HEK293 (cell line): ENCODE data around the gene HASPIN.

Experiments used
- CTCF ChIP-seq: fragments of 450-650 bp; formaldehyde crosslinking; IDR thresholded peaks from 2 replicates; pipeline ENCODE4 v1.5.1; 2016; ENCODE audit warnings: missing biosample characterization, missing genetic modification characterization
- PRDM1 ChIP-seq: fragments of 450-650 bp; formaldehyde crosslinking; IDR thresholded peaks from 2 replicates; pipeline ENCODE4; 2016; ENCODE audit warnings: missing biosample characterization, missing genetic modification characterization
- SP2 ChIP-seq: fragments of 450-650 bp; formaldehyde crosslinking; IDR thresholded peaks from 2 replicates; pipeline ENCODE4 v1.5.1; 2016; ENCODE audit warnings: missing biosample characterization, missing genetic modification characterization
- SP7 ChIP-seq: fragments of 450-650 bp; formaldehyde crosslinking; IDR thresholded peaks from 2 replicates; pipeline ENCODE4 v1.5.1; 2016; ENCODE audit warnings: missing biosample characterization, missing genetic modification characterization
- YY1 ChIP-seq: fragments of 450-650 bp; formaldehyde crosslinking; IDR thresholded peaks from 2 replicates; pipeline ENCODE4 v1.5.1; 2018; ENCODE audit warnings: missing biosample characterization, missing genetic modification characterization
- YY2 ChIP-seq: fragments of 450-650 bp; formaldehyde crosslinking; IDR thresholded peaks from 2 replicates; pipeline ENCODE4 v1.5.1; 2016; ENCODE audit warnings: missing biosample characterization, missing genetic modification characterization
- ZFP3 ChIP-seq: fragments of 450-650 bp; formaldehyde crosslinking; IDR thresholded peaks from 2 replicates; pipeline ENCODE4 v1.5.1; 2016; ENCODE audit warnings: low read depth, missing biosample characterization, missing genetic modification characterization
- ZFP37 ChIP-seq: fragments of 450-650 bp; formaldehyde crosslinking; IDR thresholded peaks from 2 replicates; pipeline ENCODE4 v1.5.1; 2016; ENCODE audit warnings: missing biosample characterization, missing genetic modification characterization
- ZNF140 ChIP-seq: fragments of 450-650 bp; formaldehyde crosslinking; IDR thresholded peaks from 2 replicates; pipeline ENCODE4 v1.5.1; 2016; ENCODE audit warnings: missing biosample characterization, missing genetic modification characterization
- ZNF223 ChIP-seq: fragments of 450-650 bp; formaldehyde crosslinking; IDR thresholded peaks from 2 replicates; pipeline ENCODE4 v1.5.1; 2016; ENCODE audit warnings: missing biosample characterization, missing genetic modification characterization
- ZNF24 ChIP-seq: fragments of 450-650 bp; formaldehyde crosslinking; IDR thresholded peaks from 2 replicates; pipeline ENCODE4 v1.5.1; 2016; ENCODE audit warnings: missing biosample characterization, missing genetic modification characterization
- ZNF335 ChIP-seq: fragments of 450-650 bp; formaldehyde crosslinking; conservative IDR thresholded peaks from 2 replicates; pipeline ENCODE4 v1.5.1; 2016; ENCODE audit warnings: missing biosample characterization, missing genetic modification characterization
- ZNF398 ChIP-seq: fragments of 450-650 bp; formaldehyde crosslinking; IDR thresholded peaks from 2 replicates; pipeline ENCODE4 v1.5.1; 2017; ENCODE audit warnings: missing biosample characterization, missing genetic modification characterization
- ZNF426 ChIP-seq: fragments of 450-650 bp; formaldehyde crosslinking; IDR thresholded peaks from 2 replicates; pipeline ENCODE4 v1.5.1; 2017; ENCODE audit warnings: missing biosample characterization, missing genetic modification characterization, mild to moderate bottlenecking, inconsistent platforms, moderate library complexity
- ZNF510 ChIP-seq: fragments of 450-650 bp; formaldehyde crosslinking; IDR thresholded peaks from 2 replicates; pipeline ENCODE4 v1.5.1; 2018; ENCODE audit warnings: mild to moderate bottlenecking, missing genetic modification characterization, missing biosample characterization; ENCODE audit not compliant: insufficient replicate concordance
- ZNF530 ChIP-seq: fragments of 450-650 bp; formaldehyde crosslinking; IDR thresholded peaks from 2 replicates; pipeline ENCODE4 v1.5.1; 2016; ENCODE audit warnings: low read depth, missing biosample characterization, missing genetic modification characterization
- ZNF677 ChIP-seq: fragments of 450-650 bp; IDR thresholded peaks from 2 replicates; pipeline ENCODE4 v1.5.0; 2018; ENCODE audit warnings: missing biosample characterization, mild to moderate bottlenecking, missing genetic modification characterization, moderate library complexity
- ZNF692 ChIP-seq: fragments of 450-650 bp; formaldehyde crosslinking; IDR thresholded peaks from 2 replicates; pipeline ENCODE4 v1.5.1; 2016; ENCODE audit warnings: missing biosample characterization, missing genetic modification characterization
- ZNF777 ChIP-seq: fragments of 450-650 bp; formaldehyde crosslinking; IDR thresholded peaks from 2 replicates; pipeline ENCODE4 v1.5.1; 2017; ENCODE audit warnings: missing biosample characterization, missing genetic modification characterization, borderline replicate concordance
- ZNF792 ChIP-seq: fragments of 450-650 bp; formaldehyde crosslinking; IDR thresholded peaks from 2 replicates; pipeline ENCODE4 v1.5.1; 2016; ENCODE audit warnings: missing biosample characterization, missing genetic modification characterization
- ZNF843 ChIP-seq: fragments of 450-650 bp; formaldehyde crosslinking; IDR thresholded peaks from 2 replicates; pipeline ENCODE4 v1.5.1; 2016; ENCODE audit warnings: missing biosample characterization, missing genetic modification characterization
- ZSCAN30 ChIP-seq: fragments of 450-650 bp; IDR thresholded peaks from 2 replicates; pipeline ENCODE4 v1.5.1; 2018; ENCODE audit warnings: missing biosample characterization, mild to moderate bottlenecking, missing genetic modification characterization, moderate library complexity
- TF ChIP-seq, protein P1 (sequence below): fragments of 450-650 bp; formaldehyde crosslinking; IDR thresholded peaks from 2 replicates; pipeline ENCODE4 v1.5.1; 2016; ENCODE audit warnings: missing biosample characterization, missing genetic modification characterization
- TF ChIP-seq, protein P2 (sequence below): fragments of 450-650 bp; formaldehyde crosslinking; IDR thresholded peaks from 2 replicates; pipeline ENCODE4 v1.5.1; 2017; ENCODE audit warnings: missing biosample characterization, missing genetic modification characterization
- TF ChIP-seq, protein P3 (sequence below): fragments of 450-650 bp; formaldehyde crosslinking; IDR thresholded peaks from 2 replicates; pipeline ENCODE4 v1.5.1; 2016; ENCODE audit warnings: missing biosample characterization, missing genetic modification characterization
- TF ChIP-seq, protein P4 (sequence below): fragments of 450-650 bp; formaldehyde crosslinking; optimal IDR thresholded peaks from 2 replicates; pipeline ENCODE3; 2016; ENCODE audit warnings: missing biosample characterization, mild to moderate bottlenecking, missing genetic modification characterization

Gene HASPIN

DNA sequence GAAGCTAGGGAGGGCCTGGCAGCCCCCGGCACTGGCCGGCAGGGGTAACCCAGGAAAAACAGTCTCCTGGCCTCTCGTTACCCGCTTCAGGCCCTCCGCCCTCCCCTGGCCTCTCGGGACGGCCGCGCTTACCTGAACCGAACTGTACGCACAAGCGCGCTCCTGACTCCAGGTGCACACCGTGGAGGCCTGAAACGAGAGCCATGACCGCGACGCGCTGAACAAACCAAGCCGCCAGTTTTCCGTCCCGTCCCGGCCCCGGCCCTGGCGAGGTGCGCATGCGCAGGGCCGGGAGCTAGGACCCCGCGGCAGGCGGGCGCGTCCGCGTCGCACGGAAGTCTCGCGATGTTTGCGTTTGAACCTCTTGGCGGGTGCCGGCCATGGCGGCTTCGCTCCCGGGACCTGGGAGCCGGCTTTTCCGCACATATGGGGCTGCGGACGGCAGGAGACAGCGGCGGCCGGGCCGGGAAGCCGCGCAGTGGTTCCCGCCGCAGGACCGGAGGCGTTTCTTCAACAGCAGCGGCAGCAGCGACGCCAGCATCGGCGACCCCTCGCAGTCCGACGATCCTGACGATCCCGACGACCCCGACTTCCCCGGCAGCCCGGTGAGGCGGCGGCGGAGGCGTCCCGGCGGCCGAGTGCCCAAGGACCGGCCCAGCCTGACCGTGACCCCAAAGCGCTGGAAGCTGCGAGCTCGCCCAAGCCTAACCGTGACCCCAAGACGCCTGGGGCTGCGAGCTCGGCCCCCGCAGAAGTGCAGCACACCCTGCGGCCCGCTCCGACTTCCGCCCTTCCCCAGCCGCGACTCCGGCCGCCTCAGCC is at the start of gene HASPIN (continued):
- TF ChIP-seq, protein P1, sequence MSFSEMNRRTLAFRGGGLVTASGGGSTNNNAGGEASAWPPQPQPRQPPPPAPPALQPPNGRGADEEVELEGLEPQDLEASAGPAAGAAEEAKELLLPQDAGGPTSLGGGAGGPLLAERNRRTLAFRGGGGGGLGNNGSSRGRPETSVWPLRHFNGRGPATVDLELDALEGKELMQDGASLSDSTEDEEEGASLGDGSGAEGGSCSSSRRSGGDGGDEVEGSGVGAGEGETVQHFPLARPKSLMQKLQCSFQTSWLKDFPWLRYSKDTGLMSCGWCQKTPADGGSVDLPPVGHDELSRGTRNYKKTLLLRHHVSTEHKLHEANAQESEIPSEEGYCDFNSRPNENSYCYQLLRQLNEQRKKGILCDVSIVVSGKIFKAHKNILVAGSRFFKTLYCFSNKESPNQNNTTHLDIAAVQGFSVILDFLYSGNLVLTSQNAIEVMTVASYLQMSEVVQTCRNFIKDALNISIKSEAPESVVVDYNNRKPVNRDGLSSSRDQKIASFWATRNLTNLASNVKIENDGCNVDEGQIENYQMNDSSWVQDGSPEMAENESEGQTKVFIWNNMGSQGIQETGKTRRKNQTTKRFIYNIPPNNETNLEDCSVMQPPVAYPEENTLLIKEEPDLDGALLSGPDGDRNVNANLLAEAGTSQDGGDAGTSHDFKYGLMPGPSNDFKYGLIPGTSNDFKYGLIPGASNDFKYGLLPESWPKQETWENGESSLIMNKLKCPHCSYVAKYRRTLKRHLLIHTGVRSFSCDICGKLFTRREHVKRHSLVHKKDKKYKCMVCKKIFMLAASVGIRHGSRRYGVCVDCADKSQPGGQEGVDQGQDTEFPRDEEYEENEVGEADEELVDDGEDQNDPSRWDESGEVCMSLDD (tag by site-specific recombination) = no peak
- TF ChIP-seq, protein P2, sequence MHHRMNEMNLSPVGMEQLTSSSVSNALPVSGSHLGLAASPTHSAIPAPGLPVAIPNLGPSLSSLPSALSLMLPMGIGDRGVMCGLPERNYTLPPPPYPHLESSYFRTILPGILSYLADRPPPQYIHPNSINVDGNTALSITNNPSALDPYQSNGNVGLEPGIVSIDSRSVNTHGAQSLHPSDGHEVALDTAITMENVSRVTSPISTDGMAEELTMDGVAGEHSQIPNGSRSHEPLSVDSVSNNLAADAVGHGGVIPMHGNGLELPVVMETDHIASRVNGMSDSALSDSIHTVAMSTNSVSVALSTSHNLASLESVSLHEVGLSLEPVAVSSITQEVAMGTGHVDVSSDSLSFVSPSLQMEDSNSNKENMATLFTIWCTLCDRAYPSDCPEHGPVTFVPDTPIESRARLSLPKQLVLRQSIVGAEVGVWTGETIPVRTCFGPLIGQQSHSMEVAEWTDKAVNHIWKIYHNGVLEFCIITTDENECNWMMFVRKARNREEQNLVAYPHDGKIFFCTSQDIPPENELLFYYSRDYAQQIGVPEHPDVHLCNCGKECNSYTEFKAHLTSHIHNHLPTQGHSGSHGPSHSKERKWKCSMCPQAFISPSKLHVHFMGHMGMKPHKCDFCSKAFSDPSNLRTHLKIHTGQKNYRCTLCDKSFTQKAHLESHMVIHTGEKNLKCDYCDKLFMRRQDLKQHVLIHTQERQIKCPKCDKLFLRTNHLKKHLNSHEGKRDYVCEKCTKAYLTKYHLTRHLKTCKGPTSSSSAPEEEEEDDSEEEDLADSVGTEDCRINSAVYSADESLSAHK = peak; percentile 38; the same call in 1 of the 2 replicates
- no peak for TF ChIP-seq ZNF426 (tag by site-specific recombination)
- TF ChIP-seq ZSCAN30 (tag by site-specific recombination) = peak; percentile 61; the same call in 1 of the 2 replicates
- TF ChIP-seq ZFP37 (tag by site-specific recombination) = 0 out of 2 replicates have a peak, but pooled peaks have one; percentile 19
- TF ChIP-seq SP7 (tag by site-specific recombination) = peak; percentile 88
- TF ChIP-seq ZNF24 (tag by site-specific recombination) = 0 out of 2 replicates have a peak, but pooled peaks have one; percentile 44
- peak; percentile 92 for TF ChIP-seq ZNF335
- no peak; the same call in 1 of the 2 replicates for TF ChIP-seq ZNF677 (tag by site-specific recombination)
- peak; percentile 81 for TF ChIP-seq CTCF (tag by site-specific recombination)
- TF ChIP-seq, protein P3, sequence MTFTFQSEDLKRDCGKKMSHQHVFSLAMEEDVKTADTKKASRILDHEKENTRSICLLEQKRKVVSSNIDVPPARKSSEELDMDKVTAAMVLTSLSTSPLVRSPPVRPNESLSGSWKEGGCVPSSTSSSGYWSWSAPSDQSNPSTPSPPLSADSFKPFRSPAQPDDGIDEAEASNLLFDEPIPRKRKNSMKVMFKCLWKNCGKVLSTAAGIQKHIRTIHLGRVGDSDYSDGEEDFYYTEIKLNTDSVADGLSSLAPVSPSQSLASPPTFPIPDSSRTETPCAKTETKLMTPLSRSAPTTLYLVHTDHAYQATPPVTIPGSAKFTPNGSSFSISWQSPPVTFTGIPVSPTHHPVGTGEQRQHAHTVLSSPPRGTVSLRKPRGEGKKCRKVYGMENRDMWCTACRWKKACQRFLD (tag by site-specific recombination) = peak; percentile 94
- TF ChIP-seq ZNF530 = no peak
- TF ChIP-seq YY1 (tag by site-specific recombination) = peak; percentile 89
- TF ChIP-seq ZNF398 = 0 out of 2 replicates have a peak, but pooled peaks have one; percentile 10
- TF ChIP-seq SP2 (tag by site-specific recombination) = peak; percentile 36; the same call in 1 of the 2 replicates
- no peak for TF ChIP-seq ZNF510 (tag by site-specific recombination)
- no peak for TF ChIP-seq ZNF223 (tag by site-specific recombination)
- no peak for TF ChIP-seq ZNF777
- no peak; the same call in 1 of the 2 replicates for TF ChIP-seq ZNF792 (tag by site-specific recombination)
- no peak; the same call in none of the 2 replicates for TF ChIP-seq ZNF843 (tag by site-specific recombination)
- TF ChIP-seq, protein P4, sequence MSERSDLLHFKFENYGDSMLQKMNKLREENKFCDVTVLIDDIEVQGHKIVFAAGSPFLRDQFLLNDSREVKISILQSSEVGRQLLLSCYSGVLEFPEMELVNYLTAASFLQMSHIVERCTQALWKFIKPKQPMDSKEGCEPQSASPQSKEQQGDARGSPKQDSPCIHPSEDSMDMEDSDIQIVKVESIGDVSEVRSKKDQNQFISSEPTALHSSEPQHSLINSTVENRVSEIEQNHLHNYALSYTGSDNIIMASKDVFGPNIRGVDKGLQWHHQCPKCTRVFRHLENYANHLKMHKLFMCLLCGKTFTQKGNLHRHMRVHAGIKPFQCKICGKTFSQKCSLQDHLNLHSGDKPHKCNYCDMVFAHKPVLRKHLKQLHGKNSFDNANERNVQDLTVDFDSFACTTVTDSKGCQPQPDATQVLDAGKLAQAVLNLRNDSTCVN (tag by site-specific recombination) = peak; percentile 93
- peak; percentile 94 for TF ChIP-seq YY2 (tag by site-specific recombination)
- no peak for TF ChIP-seq ZNF140 (tag by site-specific recombination)
- TF ChIP-seq ZNF692 (tag by site-specific recombination) = no peak
- TF ChIP-seq ZFP3 (tag by site-specific recombination) = no peak
- TF ChIP-seq PRDM1 (tag by site-specific recombination) = no peak
